ENCODE data around the gene GNRHR. TPM values are rescaled to one million over a fixed set of nuclear protein-coding genes. Genes with fewer than 3 reads are reported as not detected.

The GNRHR gene
- polyA plus RNA-seq, 4 donors: 0.31 to 1.0 (median 0.50) TPM

- peak; percentile 79 to 90 (median 90) for DNase-seq (ENCODE audit: low read depth in 4 of 4, low spot score in 3 of 4)
Measured at GRCh38 chr4:67700738-67701516, 53.3 kb downstream of the GNRHR start, which contains the start of gene UBA6. Gene UBA6, minus strand, starts transcription at chr4:67701155. Its CDS starts 36 bp downstream, at chr4:67701119.

GRCh38 chr4:67700116-67700737 lies 54.0 kb downstream of the GNRHR start:
- DNase-seq (ENCODE audit: low read depth in 4 of 4, low spot score in 3 of 4): no peak

- no peak for DNase-seq (ENCODE audit: low read depth in 4 of 4, low spot score in 3 of 4)
Measured at GRCh38 chr4:67699603-67700002, 54.6 kb downstream of the GNRHR start.

- DNase-seq (ENCODE audit: low read depth in 4 of 4, low spot score in 3 of 4): no peak
Measured at GRCh38 chr4:67697860-67698687, 56.1 kb downstream of the GNRHR start.

GRCh38 chr4:67696061-67696460 lies 58.1 kb downstream of the GNRHR start:
- DNase-seq (ENCODE audit: low read depth in 4 of 4, low spot score in 3 of 4): no peak

GRCh38 chr4:67694662-67695061 lies 59.5 kb downstream of the GNRHR start:
- no peak for DNase-seq (ENCODE audit: low read depth in 4 of 4, low spot score in 3 of 4)

GRCh38 chr4:67691328-67691727 lies 62.9 kb downstream of the GNRHR start:
- DNase-seq (ENCODE audit: low read depth in 4 of 4, low spot score in 3 of 4): no peak

Other genes with a start within 250 kb of the GNRHR start
- gene CENPC, start 208.9 kb downstream of the GNRHR start, polyA plus RNA-seq (ENCODE audit: insufficient read length in 4 of 4): 10 to 100 TPM; 24.9 to 32.4 (median 28.8) TPM
- under 1 TPM in 3 of 4 donors, not detected in 1; 0.14 to 0.32 (median 0.26) TPM for gene STAP1, start 195.7 kb downstream of the GNRHR start, polyA plus RNA-seq (ENCODE audit: insufficient read length in 4 of 4)
- gene UBA6, start 53.2 kb downstream of the GNRHR start, polyA plus RNA-seq (ENCODE audit: insufficient read length in 4 of 4): 10 to 100 TPM; 42.4 to 65.4 (median 58.7) TPM
- gene TMPRSS11D, start 129.6 kb upstream of the GNRHR start, polyA plus RNA-seq (ENCODE audit: insufficient read length in 4 of 4): under 1 TPM in 1 of 4 donors, not detected in 3; 0.24 TPM
- gene TMPRSS11A, start 209.1 kb upstream of the GNRHR start, polyA plus RNA-seq (ENCODE audit: insufficient read length in 4 of 4): under 1 TPM in 1 of 4 donors, not detected in 3; 0.12 TPM

Measured in left renal pelvis (tissue), 4 donors.